Measurements from ENCODE around the gene PRSS1. TPM values are rescaled to one million over a fixed set of nuclear protein-coding genes. Genes with fewer than 3 reads are reported as not detected.

The PRSS1 gene
- total RNA-seq, 1 donor from 2014 or later = not detected

- no peaks in the 10 kb centered on the region for H3K4me1 ChIP-seq
- no peaks in the 10 kb centered on the region for H3K9me3 ChIP-seq (ENCODE audit: low read depth)
- DNase-seq (ENCODE audit: low spot score) = no peak
- H3K27me3 Mint-ChIP-seq (ENCODE audit: insufficient read depth, low read depth) = peaks cover 6% of the 10 kb centered on the region
- peaks cover 4% of the 10 kb centered on the region for H3K27me3 ChIP-seq
- H3K36me3 Mint-ChIP-seq = no peaks in the 10 kb centered on the region
- H3K9me3 Mint-ChIP-seq = no peaks in the 10 kb centered on the region
- no peaks in the 10 kb centered on the region for H3K4me1 Mint-ChIP-seq
- H3K79me2 ChIP-seq (ENCODE audit: low read depth) = no peaks in the 10 kb centered on the region
- no peaks in the 10 kb centered on the region for H3F3A ChIP-seq (ENCODE audit: low read depth)
- H3K36me3 ChIP-seq = no peaks in the 10 kb centered on the region
- no peaks in the 10 kb centered on the region for H4K20me1 ChIP-seq (ENCODE audit: low read depth)
- H3K9ac ChIP-seq = no peak overlapping the region
- H3K4me2 ChIP-seq = no peak overlapping the region
- H3K27ac ChIP-seq = no peak overlapping the region
- TF ChIP-seq EZH2phosphoT487 (IDR thresholded peaks at IDR 0.05) = no peak
- TF ChIP-seq EZH2 (IDR thresholded peaks at IDR 0.05) = no peak
- TF ChIP-seq CTCF (IDR thresholded peaks at IDR 0.05) = no peak
- no peak overlapping the region for H3K4me3 Mint-ChIP-seq
- H2AFZ ChIP-seq (replicated peaks) = no peak overlapping the region
- H3K27ac Mint-ChIP-seq = no peak overlapping the region
- no peak overlapping the region for H3K4me3 ChIP-seq
Observed at GRCh38 chr7:142787783-142788182, 38.5 kb downstream of the PRSS1 start.

- no peak overlapping the region for H3K4me3 ChIP-seq
- H3K36me3 ChIP-seq = no peaks in the 10 kb centered on the region
- H3K36me3 Mint-ChIP-seq = no peaks in the 10 kb centered on the region
- no peaks in the 10 kb centered on the region for H3K4me1 Mint-ChIP-seq
- no peaks in the 10 kb centered on the region for H3K9me3 ChIP-seq (ENCODE audit: low read depth)
- no peaks in the 10 kb centered on the region for H3K27me3 ChIP-seq
- no peaks in the 10 kb centered on the region for H3F3A ChIP-seq (ENCODE audit: low read depth)
- no peak overlapping the region for H3K27ac ChIP-seq
- H2AFZ ChIP-seq (replicated peaks) = no peak overlapping the region
- no peak for TF ChIP-seq EZH2phosphoT487 (IDR thresholded peaks at IDR 0.05)
- no peak for TF ChIP-seq EZH2 (IDR thresholded peaks at IDR 0.05)
- TF ChIP-seq CTCF (IDR thresholded peaks at IDR 0.05) = no peak
- no peak overlapping the region for H3K9ac ChIP-seq
- H3K4me3 Mint-ChIP-seq = no peak overlapping the region
- H3K4me1 ChIP-seq = no peaks in the 10 kb centered on the region
- peaks cover 10% of the 10 kb centered on the region for H3K27me3 Mint-ChIP-seq (ENCODE audit: insufficient read depth, low read depth)
- DNase-seq (ENCODE audit: low spot score) = no peak
- no peaks in the 10 kb centered on the region for H3K79me2 ChIP-seq (ENCODE audit: low read depth)
- H3K27ac Mint-ChIP-seq = no peak overlapping the region
- no peaks in the 10 kb centered on the region for H3K9me3 Mint-ChIP-seq
- no peak overlapping the region for H3K4me2 ChIP-seq
- no peaks in the 10 kb centered on the region for H4K20me1 ChIP-seq (ENCODE audit: low read depth)
Observed at GRCh38 chr7:142788303-142789289, 39.3 kb downstream of the PRSS1 start.

- H3K27ac ChIP-seq = no peak overlapping the region
- H3K36me3 Mint-ChIP-seq = no peaks in the 10 kb centered on the region
Observed at GRCh38 chr7:142789441-142789840, 40.2 kb downstream of the PRSS1 start.

More at GRCh38 chr7:142789441-142789840, 40.2 kb downstream of the PRSS1 start:
- Histone ChIP-seq H3K79me2 (ENCODE audit: low read depth) (no peaks in the 10 kb centered on the region), H3K9ac (no peak overlapping the region), H3K4me1 (no peaks in the 10 kb centered on the region), H3K27me3 (peaks cover 7% of the 10 kb centered on the region), H3K4me3 (no peak overlapping the region), H3F3A (ENCODE audit: low read depth) (no peaks in the 10 kb centered on the region), H2AFZ (replicated peaks) (no peak overlapping the region), H4K20me1 (ENCODE audit: low read depth) (no peaks in the 10 kb centered on the region), H3K9me3 (ENCODE audit: low read depth) (no peaks in the 10 kb centered on the region), H3K36me3 (no peaks in the 10 kb centered on the region), H3K4me2 (no peak overlapping the region)
- H3K27ac Mint-ChIP-seq = no peak overlapping the region
- TF ChIP-seq EZH2phosphoT487 (IDR thresholded peaks at IDR 0.05) = no peak
- no peak for TF ChIP-seq EZH2 (IDR thresholded peaks at IDR 0.05)
- TF ChIP-seq CTCF (IDR thresholded peaks at IDR 0.05) = no peak
- DNase-seq (ENCODE audit: low spot score) = no peak
- H3K4me1 Mint-ChIP-seq = no peaks in the 10 kb centered on the region
- H3K4me3 Mint-ChIP-seq = no peak overlapping the region
- no peaks in the 10 kb centered on the region for H3K9me3 Mint-ChIP-seq
- peaks cover 15% of the 10 kb centered on the region for H3K27me3 Mint-ChIP-seq (ENCODE audit: insufficient read depth, low read depth)
